ENCODE measurements around the gene ZC3HAV1.

ZC3HAV1 gene

GRCh38 chr7:138999414-138999813, 110.1 kb downstream of the ZC3HAV1 start:
- DNase-seq (ENCODE audit: low read depth), result no peak
- no peak overlapping the region for H3K4me3 ChIP-seq (replicated peaks; ENCODE audit: low read depth, low read length)
- TF ChIP-seq, protein P1, sequence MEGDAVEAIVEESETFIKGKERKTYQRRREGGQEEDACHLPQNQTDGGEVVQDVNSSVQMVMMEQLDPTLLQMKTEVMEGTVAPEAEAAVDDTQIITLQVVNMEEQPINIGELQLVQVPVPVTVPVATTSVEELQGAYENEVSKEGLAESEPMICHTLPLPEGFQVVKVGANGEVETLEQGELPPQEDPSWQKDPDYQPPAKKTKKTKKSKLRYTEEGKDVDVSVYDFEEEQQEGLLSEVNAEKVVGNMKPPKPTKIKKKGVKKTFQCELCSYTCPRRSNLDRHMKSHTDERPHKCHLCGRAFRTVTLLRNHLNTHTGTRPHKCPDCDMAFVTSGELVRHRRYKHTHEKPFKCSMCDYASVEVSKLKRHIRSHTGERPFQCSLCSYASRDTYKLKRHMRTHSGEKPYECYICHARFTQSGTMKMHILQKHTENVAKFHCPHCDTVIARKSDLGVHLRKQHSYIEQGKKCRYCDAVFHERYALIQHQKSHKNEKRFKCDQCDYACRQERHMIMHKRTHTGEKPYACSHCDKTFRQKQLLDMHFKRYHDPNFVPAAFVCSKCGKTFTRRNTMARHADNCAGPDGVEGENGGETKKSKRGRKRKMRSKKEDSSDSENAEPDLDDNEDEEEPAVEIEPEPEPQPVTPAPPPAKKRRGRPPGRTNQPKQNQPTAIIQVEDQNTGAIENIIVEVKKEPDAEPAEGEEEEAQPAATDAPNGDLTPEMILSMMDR (IDR thresholded peaks at IDR 0.05; ENCODE audit: low read length, missing control alignments), result no peak
